GM18907 (cell line): Measurements from ENCODE around the gene ST6GALNAC3.
A peak's percentile ranks its signal among the peaks of the same experiment; 100 is the strongest.
"Not testable (repeated sequence)": the region's sequence is repeated elsewhere in the genome, so short reads cannot be mapped to it uniquely, and the experiment has no call there.

Experiments
- ATAC-seq: cut with Tn5 transposase; IDR thresholded peaks from one replicate; pipeline ENCODE4 v1.9.1; 2021; ENCODE audit warnings: mild to moderate bottlenecking, moderate library complexity; ENCODE audit not compliant: unreplicated experiment

Gene ST6GALNAC3

DNA sequence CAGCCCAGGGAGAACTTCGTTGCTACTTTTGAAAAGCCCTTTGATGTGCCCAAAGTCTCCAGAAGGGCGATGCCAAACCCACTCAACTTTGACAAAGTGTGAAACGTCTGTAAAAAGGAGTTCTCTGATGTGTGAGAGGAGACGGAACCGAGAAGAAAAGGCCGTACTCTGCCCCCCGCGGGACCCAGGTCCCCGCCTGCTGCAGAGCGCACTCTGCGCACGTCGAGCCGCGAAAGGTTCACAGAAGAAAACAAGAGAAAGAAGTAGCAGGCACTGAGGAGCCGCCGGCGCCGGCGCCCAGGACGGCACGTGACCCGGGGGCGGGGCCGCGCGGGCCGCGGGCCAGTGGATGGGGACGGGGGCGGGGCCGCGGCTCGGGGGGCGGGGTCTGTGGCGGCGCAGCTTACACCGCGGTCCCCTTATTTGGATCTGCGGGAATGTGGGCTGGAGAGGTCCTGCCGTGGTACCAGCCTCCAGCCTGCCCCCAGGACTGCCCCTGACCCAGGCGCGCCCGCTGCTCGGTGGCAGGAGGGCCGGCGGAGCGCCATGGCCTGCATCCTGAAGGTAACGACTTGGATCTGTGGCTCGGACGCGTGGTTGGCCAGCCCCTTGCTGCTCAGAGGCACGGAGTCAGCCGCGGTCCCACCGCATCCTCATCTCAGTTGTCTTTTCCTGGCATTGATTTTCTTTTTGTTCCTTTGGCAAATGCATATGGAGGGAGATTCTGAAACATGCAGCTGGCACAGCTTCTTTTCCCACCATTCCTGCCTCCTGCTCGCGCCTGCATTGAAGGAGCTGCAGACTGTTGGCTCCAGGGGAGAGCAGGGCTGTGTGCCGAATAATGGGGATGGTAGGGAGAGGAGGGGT is at the start of gene ST6GALNAC3:
Gene ST6GALNAC3, plus strand, starts transcription at position 426 of the 867 bp plus-strand sequence.
- ATAC-seq = peak; percentile 91

DNA sequence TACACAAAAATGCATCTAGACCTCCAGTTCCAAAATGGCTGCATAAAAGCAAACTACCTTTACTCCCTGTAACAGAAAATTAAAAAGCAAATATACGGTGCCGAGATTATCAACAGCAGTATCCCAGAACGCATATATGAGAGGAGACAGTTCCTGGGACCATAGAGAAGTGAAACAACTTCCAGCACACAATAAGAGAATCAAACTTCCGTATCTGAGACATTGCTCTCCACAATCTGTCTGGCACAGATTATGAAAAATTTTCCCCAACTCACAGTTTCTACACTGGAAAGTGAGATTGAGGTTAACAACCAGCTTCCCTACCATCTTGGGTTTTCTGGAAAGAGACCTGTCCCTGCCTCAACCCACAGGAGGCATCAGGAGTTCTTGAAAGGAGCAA is 47.2 kb upstream of the ST6GALNAC3 start:
- no peak for ATAC-seq

DNA sequence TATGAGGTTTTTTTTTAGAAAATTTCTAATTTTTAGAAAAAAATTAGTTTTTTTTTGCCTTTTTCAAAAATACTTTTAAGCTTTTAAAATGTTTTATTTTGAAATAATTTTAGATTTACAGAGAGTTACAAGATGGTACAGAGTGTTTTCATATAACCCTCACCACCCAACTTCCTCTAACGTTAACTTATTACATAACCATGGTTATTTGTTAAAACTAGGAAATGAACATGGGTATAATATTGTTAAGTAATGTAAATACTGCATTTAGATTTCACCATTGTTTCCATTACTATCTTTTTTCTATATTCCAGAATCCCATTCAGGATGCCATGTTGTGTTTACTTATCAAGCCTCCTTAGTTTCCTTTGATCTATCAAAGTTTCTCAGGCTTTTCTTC is 45.2 kb upstream of the ST6GALNAC3 start:
- no peak for ATAC-seq

DNA sequence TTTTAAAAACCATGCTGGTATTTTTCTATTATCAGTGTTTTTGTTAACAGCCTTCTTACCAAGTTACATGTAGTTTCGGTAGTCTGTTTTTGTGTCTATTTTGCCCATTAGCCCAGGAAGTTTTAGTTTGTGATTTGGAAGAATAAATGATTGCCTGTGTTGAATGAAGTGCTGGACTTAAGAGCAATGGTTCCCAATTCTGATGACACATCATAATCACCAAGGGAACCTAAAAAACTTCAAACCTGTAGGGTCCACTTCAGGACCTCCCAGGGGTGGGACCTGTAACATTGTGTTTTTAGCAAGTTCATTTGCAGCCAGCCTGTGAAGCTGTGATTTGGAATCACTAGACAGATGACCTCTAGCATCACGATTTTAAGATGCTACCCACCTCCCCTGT is 43.0 kb upstream of the ST6GALNAC3 start:
- no peak for ATAC-seq

DNA sequence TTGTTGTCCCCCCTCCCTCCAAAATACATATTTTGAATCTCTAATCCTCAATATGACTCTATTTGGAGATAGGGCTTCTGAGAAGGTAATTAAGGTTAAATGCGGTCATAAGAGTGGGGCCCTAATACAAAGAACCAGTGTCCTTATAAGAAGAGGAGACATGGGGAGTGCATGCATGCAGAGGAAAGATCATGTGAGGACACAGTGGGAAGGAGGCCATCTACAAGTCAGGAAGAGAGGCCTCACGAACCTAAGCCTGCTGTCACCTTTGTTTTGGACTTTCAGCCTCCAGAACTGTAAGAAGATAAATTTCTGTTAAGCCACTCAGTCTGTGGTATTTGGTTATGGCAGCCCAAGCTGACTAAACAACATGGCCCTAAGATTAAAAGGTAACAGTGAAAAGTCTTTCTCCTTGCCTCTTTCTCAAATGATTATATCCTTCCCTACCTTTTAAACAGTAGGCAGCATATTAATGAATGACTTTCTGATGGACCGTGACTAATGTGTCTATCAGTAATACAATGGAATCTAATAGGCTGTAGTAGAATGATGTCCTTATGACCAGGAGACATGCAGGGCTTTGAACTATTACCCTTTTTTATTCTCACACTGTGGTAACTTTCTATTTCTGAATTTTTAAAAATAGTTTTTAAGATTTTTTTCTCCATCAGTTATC is 40.6 kb upstream of the ST6GALNAC3 start:
- no peak for ATAC-seq

DNA sequence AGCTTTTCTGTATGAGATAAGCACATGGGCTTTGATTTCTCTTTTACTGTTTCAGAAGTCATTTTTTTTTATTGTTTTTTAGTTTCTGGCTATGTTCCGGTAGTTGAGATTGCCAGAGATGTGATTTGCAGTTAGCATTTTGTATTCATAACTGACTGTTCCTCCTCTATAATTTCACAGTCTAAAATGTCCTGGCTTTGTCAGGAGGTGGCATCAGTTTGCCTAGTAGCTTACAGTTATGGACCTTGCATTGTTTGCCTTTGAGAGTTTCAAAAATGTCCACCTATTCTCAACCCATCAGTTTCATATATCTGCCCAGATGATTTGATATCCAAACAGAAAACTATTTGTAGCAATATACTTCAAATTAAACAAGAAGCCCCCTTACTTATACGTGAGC is 39.5 kb upstream of the ST6GALNAC3 start:
- no peak for ATAC-seq

DNA sequence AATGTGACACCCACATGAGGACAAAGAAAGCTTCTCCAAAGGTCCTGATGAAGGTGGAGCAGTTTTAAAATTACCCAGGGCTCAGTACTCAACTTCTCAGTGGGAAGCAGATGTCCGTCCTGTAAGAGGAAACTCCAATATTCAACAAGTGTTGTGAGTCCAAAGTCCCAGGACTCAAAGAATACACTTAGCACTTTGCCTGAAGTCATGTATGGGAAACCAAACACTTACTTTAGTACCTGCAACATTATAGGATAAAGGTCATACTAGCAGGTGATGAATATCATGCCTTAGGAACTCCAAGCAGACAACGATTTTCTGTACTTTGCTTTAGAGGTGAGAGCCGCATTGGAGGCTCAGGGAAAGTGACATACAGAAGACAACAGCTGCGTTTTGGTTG is 37.2 kb upstream of the ST6GALNAC3 start:
- no peak for ATAC-seq

DNA sequence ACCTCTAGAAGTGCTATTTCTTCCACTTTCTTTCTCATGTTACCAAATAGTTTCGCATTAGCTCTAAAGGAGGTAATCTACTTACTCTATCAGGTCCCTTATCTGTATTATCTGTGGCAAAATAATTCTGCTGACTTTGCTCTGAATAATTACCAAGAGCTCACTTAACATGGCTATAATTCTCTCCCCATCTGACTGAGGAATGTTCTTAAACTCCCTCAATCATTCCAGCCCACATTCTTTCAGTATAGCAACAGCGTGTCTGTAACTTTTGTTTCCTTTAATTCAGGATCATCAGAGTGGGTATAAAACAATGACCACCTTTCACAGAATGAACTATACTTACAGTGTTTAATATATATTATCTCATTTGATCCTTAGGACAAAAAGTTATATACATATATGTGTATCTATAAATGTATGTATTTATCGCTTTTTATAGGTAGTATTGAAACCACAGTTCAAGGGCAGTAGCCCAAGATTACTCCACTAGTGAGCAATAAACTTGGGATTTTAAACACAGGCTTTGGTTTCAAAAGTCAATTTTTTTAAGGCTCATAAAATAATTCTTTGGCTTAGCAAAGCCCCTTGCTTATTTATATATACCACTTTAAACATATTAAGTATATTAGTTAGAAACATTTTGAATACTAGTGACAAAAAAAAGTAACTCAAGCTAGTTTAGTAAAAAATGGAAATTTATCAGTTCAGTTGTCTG is 36.1 kb upstream of the ST6GALNAC3 start:
- no peak for ATAC-seq

DNA sequence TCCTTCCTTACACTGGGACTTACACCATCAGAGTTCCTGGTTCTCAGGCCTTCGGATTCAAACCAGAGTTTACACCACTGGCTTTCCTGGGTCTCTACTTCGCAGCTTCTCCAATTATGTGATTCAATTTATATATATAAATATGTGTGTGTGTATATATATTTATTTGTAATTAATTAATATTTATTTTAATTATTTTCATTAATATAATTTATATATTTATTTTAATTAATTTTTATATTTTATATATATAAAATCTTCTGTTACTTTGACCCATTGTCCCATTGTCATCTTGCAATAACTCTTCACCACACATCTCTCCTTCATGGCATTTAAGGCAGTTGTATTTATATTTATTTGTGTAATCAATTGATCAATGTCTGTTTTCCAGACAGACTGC is 28.4 kb upstream of the ST6GALNAC3 start:
- ATAC-seq = no peak

DNA sequence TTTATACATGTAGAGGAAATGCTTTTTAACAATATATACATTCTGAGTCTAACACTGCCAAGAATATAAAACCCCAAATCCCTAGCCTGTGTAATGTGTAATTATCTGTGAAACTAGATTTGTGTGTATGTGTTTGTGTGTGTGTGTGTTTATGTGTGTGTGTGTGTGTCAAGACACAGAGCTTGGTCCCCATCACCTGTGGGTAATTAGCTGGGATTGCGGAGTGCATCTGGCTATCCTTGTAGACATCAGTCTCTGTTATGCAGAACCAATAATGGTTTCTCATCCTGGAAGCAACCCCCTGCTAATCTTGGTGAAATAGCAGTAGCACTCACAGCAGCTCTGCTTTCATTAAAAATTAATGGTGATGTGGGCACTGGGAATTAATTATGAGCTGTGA is 26.3 kb upstream of the ST6GALNAC3 start:
- no peak for ATAC-seq

DNA sequence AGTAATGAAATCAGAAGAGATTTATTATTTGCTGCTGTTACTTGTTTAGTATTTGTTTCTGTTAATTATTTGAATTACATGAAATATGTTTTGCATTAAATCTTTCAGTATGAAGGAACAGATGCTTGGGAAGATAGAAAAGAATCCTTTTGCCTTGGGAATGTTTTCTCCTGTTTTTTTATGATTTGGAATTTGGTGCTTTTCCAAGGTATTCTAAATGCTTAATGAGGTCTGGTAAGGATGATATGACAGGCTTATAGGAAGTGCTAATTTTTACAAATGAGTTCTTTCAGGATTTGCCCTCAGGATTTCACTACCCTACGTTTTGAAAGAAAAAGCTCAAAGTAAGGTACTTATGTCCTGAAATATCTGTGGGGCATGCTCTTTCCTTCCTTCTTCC is 25.6 kb upstream of the ST6GALNAC3 start:
- no peak for ATAC-seq

DNA sequence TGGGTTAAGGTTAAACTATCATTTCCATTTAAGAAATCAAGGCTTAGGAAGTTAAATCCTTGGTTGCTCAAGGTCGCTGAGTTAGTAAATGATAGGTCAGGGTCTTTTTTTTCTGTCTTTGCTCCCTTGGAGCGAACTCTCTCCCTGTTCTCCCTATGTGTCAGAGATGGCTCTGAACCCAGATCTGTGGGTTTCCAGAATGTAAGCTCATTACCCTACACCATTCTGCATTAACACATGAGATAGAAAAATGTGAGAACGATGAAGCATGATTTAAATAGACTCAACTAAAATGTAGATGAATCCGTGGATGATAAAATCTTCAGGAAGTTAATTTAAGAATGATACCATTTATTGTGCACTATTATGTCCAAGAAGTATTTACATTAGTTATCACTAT is 25.0 kb upstream of the ST6GALNAC3 start:
- no peak for ATAC-seq

DNA sequence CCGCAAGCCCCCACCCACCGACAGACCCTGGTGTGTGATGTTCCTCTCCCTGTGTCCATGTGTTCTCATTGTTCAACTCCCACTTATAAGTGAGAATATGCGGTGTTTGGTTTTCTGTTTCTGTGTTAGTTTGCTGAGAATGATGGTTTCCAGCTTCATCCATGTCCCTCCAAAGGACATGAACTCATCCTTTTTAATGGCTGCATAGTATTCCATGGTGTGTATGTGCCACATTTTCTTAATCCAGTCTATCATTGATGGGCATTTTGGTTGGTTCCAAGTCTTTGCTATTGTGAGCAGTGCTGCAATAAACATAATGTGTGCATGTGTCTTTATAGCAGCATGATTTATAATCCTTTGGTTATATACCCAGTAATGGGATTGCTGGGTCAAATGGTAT is 24.5 kb upstream of the ST6GALNAC3 start:
- ATAC-seq = not testable (repeated sequence)

DNA sequence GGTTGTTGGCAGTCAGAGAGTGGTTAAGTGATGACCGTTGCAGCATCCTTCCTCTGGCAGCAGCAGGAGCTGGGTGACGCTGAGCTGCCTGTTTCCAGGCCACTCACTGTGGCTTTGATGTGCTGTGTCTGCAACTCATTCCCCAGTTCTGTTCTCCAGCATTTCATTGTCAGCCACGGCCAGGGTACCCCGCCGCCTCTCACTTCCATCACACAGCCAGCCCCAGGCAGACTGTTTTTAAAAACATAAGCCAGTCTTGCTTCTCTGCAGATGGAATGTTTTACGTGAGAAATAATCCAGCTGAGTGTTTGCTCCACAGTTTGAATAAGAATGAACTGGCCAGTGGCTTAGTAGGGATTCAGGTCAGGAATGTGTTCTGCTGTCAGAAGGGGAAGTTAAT is 21.5 kb upstream of the ST6GALNAC3 start:
- ATAC-seq = no peak

DNA sequence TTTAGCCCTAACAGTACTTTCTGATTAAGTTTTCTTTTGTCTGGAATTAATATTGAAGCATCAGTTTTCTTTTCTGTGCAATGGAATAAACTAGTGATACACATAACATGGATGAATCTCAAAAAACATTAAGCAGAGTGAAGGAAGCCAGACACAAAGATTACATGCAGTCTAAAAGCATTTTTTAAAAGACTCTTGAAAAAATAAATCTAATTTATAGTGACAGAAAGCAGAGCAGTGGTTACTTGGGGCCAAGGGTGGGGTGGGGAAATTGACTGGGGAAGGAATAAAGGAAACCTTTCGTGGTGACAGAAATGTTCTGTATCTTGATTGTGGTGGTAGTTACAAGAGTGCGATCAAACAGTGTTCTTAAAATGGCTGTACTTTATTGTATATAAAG is 20.2 kb upstream of the ST6GALNAC3 start:
- no peak for ATAC-seq

DNA sequence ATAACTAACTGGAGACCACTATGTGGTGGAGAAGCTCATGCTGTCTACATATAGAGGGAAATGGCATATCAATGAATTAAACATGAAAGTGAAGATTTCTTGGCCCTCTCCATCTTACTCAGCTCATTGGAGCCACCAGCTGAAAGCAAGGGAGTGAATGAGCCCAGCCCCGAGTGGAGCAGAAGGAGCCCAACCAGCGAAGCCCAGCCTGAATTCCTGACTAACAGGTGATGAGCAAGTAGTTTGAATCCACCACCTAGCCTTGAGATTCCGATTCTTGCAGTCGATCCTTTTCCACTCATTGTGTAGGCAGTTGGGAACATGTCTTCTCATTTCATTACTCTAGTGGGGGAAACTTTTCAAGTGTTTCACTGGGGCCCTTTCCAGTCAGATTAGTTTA is 18.6 kb upstream of the ST6GALNAC3 start:
- no peak for ATAC-seq

DNA sequence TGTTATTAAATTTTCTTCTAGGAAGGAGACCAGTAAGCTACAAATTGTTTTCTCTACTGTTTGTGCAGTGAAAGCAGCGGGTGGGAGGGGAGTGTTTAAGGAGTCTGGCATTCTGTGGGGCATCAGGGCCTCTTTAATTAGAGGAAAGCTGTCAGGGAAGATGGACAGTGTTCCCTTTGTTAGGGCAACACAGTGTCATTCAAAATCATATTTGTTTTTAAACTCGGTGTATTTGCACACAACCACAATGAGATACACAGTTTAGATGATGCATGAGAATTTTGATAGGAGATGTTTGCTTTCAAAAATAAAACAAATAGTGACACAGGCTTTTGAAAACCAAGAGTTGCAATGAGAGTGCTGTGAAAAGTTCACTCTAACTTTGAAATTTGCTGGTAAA is 15.1 kb upstream of the ST6GALNAC3 start:
- ATAC-seq = no peak

DNA sequence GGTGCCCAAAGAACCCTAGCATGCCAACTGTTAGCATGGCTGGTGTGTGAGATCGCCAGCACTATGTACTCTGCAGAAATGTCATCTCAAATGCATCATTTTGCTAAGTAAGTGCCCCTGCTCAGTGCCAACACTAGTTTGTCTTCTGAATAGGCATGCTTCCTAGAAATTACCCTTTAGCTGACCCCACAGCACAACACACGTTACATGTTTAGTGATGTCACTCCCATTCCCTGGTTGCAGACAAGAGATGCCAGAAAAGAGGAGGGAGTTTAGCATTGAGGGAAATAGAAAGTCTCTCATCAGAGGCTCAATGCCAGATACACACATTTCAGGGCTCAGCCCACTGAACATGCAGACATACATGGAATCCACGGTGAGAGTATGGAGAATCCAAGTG is 9.3 kb upstream of the ST6GALNAC3 start:
- no peak for ATAC-seq

DNA sequence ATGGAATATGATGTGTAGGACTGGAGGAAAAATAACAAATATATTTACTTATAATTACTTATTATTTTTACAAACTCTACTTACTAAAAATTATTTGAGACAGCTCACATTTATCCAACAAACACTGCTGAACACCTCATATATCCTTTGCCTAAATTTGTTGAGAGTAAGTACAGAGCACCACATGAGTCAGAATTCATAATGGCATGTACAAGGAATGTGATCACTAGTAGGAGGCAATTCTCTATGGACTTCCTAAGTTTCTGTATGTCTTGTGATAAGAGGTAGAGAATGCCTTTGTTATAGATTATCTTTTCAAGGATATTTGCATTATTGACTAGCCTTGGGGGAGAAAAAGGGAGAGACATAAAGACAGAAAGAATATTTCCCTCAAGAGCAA is 8.2 kb upstream of the ST6GALNAC3 start:
- no peak for ATAC-seq

DNA sequence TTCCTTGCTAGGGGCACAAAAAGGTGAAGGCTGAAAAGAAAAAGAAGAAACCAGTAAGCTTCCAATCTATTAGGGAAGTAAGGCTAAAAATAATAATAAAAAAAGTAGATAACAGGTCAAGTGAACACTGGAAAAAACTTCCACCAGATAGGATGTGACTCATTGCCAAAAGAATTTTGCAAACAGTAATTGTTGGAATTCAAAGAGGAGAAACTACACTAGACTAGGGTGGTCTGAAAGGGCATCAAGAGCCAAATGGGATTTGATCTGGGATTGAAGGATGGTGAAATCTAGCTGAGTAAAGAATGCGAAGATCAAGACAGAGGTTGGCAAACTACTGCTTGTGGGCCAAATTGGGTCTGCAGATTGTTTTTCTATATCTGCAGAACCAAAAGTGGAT is 6.0 kb upstream of the ST6GALNAC3 start:
- ATAC-seq = no peak

DNA sequence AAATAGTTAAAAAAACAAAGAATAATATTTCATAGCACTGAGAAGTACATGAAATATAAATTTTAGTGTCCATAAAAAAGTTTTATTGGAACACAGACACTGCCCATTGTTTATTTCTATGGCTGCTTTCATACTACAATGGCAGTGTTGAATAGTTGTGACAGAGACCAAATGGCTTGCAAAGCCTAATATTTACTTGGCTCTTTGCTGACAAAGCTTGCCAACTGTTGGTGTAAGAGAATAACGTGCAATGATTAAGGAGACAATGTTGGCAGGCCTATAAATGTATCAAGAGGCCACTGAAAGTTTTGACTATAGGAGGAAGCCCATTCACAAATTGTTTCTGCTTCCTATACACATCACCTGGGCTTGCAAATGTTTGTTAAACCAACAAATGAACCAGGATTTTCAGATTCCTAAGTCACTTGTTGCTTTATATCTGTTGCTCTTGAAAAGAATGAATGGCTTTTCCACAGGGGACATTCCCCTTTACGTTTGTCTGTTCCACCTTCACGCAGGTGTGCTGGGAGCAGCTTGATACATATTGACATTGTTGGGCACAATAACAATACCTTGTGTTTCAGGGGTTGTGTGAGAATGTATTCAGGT is 5.5 kb upstream of the ST6GALNAC3 start:
- no peak for ATAC-seq
